Measurements from ENCODE around the gene LCP2. TPM values are rescaled to one million over a fixed set of nuclear protein-coding genes. Genes with fewer than 3 reads are reported as not detected.

The LCP2 gene
- total RNA-seq, 1 donor from 2014 or later = not detected

DNA sequence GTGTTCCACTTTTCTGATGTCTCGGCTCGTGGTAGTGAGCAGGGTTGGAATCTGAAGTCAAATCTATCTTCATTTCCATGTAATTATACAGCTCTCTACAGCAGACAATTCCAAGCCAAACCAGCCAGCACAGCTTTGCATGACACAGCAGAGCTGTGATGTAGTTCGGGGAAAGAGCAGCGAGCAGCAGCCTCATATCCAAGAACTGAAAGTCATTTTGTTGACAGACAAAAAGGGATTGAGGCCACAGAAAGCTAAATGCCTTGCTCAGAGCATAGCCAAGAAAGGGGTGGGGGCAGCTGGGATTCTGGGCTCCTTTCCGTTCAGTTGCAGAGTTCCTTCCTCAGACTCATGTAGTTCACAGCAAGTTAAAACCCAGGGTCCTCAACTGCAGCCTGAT, 32.1 kb downstream of the LCP2 start:
- no peak for DNase-seq (ENCODE audit: extremely low spot score, unreplicated experiment)
- peaks cover 80% of the 10 kb centered on the region for H3K27me3 Mint-ChIP-seq (ENCODE audit: unreplicated experiment)
- H3K27ac Mint-ChIP-seq (ENCODE audit: unreplicated experiment) = no peak overlapping the region
- TF ChIP-seq, protein P1, sequence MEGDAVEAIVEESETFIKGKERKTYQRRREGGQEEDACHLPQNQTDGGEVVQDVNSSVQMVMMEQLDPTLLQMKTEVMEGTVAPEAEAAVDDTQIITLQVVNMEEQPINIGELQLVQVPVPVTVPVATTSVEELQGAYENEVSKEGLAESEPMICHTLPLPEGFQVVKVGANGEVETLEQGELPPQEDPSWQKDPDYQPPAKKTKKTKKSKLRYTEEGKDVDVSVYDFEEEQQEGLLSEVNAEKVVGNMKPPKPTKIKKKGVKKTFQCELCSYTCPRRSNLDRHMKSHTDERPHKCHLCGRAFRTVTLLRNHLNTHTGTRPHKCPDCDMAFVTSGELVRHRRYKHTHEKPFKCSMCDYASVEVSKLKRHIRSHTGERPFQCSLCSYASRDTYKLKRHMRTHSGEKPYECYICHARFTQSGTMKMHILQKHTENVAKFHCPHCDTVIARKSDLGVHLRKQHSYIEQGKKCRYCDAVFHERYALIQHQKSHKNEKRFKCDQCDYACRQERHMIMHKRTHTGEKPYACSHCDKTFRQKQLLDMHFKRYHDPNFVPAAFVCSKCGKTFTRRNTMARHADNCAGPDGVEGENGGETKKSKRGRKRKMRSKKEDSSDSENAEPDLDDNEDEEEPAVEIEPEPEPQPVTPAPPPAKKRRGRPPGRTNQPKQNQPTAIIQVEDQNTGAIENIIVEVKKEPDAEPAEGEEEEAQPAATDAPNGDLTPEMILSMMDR (IDR thresholded peaks at IDR 0.05) = no peak
- H3K4me3 Mint-ChIP-seq (ENCODE audit: unreplicated experiment) = no peak overlapping the region
- peaks cover 5% of the 10 kb centered on the region for H3K4me1 Mint-ChIP-seq (ENCODE audit: unreplicated experiment)
- H3K36me3 Mint-ChIP-seq (ENCODE audit: unreplicated experiment) = no peaks in the 10 kb centered on the region
- no peaks in the 10 kb centered on the region for H3K9me3 Mint-ChIP-seq (ENCODE audit: unreplicated experiment)

DNA sequence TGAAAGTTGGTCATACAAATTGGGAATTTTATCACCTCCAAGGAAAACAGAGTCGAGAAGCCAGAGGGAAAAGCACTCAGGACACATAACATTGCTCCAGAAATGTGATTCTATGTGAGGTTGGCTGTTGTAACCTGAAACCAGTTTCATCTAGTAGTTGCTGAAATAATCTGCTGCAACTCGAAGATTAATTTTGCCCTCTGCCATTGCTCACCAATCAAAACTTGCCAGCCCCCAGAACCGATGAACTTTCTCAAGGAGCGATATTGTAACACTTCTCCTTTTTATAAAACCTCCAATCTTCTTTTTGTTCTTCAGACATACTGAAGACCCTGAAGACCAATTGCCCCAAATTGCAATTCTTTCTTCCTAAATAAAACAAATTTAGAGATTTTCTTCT, 33.7 kb downstream of the LCP2 start:
- H3K4me3 Mint-ChIP-seq (ENCODE audit: unreplicated experiment) = no peak overlapping the region
- TF ChIP-seq, protein P1 (IDR thresholded peaks at IDR 0.05) = no peak
- no peaks in the 10 kb centered on the region for H3K9me3 Mint-ChIP-seq (ENCODE audit: unreplicated experiment)
- H3K4me1 Mint-ChIP-seq (ENCODE audit: unreplicated experiment) = peaks cover 5% of the 10 kb centered on the region
- no peak for DNase-seq (ENCODE audit: extremely low spot score, unreplicated experiment)
- no peak overlapping the region for H3K27ac Mint-ChIP-seq (ENCODE audit: unreplicated experiment)
- H3K27me3 Mint-ChIP-seq (ENCODE audit: unreplicated experiment) = peaks cover 87% of the 10 kb centered on the region
- no peaks in the 10 kb centered on the region for H3K36me3 Mint-ChIP-seq (ENCODE audit: unreplicated experiment)

DNA sequence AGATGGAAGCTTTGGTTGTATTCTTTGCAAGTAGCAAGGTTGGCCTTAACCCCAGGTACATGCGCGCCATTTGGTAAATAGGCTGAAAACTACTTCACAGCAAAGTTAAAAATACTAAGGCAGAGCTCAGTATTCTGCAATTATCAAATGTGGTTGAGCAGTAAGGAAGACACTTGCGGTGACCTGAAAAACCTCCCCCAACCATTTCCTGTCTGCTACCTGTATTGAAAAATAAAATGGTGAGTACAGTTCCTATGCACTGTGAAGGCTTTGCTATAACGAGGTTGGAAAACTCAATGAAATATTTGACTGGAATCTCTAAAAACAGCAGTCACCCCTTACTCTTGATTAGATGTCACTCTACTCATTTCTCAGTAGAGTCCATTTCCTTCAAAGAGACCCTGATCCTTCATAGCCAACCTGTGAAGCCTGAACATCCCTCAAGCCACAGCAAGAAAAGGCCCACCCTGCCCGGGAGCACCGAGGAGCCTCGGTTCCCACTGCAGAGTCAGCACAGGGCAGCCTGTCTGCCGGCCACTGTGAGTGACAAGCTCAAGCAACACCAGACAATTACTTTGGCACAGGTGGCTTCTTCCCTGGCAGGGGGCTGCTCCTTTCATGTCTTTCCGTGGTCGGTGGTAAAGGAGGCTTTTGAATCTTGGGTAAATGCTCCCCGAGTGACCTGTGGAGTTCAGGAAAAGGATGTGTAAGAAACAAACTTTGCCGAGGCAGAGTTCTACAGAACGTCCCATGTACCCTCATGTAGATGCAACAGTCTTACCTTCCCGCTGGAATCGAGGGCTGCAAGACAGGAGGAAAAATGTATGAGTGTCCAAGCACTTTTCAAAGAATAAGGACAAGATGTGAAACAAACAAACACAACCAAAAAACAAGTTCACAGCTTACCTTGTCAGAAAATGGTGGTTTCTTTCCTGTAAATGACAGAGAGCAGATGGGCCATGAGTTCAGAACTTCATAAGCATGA, 35.2 kb downstream of the LCP2 start:
- H3K27me3 Mint-ChIP-seq (ENCODE audit: unreplicated experiment) = peaks cover 91% of the 10 kb centered on the region
- H3K36me3 Mint-ChIP-seq (ENCODE audit: unreplicated experiment) = no peaks in the 10 kb centered on the region
- no peaks in the 10 kb centered on the region for H3K4me1 Mint-ChIP-seq (ENCODE audit: unreplicated experiment)

DNA sequence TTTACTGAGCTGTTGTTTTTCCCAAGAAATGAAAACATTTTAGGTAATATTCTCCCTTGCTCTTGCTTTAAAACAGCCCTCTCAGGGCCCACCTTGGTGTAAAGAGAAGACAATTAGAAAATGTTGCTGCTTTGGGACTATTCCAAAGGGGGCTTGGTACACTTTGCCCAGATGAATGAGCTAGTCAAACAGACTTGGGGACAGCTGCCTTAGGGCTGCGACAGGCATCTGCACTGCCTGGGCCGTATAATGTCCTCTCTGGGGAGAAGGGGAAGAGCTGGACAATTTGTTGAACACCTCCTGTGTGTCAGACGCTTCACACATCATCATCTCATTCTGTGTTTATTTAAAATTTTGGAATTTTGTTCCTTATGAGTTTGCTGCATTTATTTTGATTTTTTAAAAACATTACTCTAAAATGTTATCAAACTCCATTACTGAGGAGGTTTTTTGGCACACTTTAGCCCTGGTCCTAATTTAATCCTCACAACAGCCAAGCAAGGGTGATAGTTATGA, 36.0 kb downstream of the LCP2 start:
- no peaks in the 10 kb centered on the region for H3K4me1 Mint-ChIP-seq (ENCODE audit: unreplicated experiment)
- no peak overlapping the region for H3K27ac Mint-ChIP-seq (ENCODE audit: unreplicated experiment)
- H3K4me3 Mint-ChIP-seq (ENCODE audit: unreplicated experiment) = no peak overlapping the region
- H3K27me3 Mint-ChIP-seq (ENCODE audit: unreplicated experiment) = peaks cover 91% of the 10 kb centered on the region
- H3K9me3 Mint-ChIP-seq (ENCODE audit: unreplicated experiment) = no peaks in the 10 kb centered on the region
- DNase-seq (ENCODE audit: extremely low spot score, unreplicated experiment) = no peak
- TF ChIP-seq, protein P1 (IDR thresholded peaks at IDR 0.05) = no peak
- no peaks in the 10 kb centered on the region for H3K36me3 Mint-ChIP-seq (ENCODE audit: unreplicated experiment)

More for the DNA sequence above, 35.2 kb downstream of the LCP2 start:
- DNase-seq (ENCODE audit: extremely low spot score, unreplicated experiment) = no peak
- H3K9me3 Mint-ChIP-seq (ENCODE audit: unreplicated experiment) = no peaks in the 10 kb centered on the region
- TF ChIP-seq, protein P1 (IDR thresholded peaks at IDR 0.05) = no peak
- no peak overlapping the region for H3K4me3 Mint-ChIP-seq (ENCODE audit: unreplicated experiment)
- H3K27ac Mint-ChIP-seq (ENCODE audit: unreplicated experiment) = no peak overlapping the region

DNA sequence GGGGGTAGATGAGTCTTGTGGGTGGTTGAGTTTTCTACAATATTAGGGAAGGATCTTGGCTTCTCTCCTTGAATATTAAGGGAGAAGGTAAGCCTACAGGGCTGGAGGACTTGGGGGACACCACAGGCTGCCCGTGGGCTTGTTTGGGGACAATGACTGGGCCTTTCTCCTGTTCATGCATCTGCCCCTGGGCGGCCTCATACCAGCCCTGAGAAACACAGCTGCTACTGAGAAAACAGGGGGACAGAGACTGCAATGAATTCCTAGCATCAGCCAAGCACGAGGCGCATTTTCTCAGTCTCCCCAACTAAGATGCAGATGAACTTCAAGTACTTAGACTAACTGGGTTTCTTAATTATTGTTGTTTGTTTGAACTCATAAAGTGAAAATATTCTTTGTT, 40.2 kb downstream of the LCP2 start:
- peaks cover 95% of the 10 kb centered on the region for H3K27me3 Mint-ChIP-seq (ENCODE audit: unreplicated experiment)
- H3K27ac Mint-ChIP-seq (ENCODE audit: unreplicated experiment) = no peak overlapping the region
- H3K4me1 Mint-ChIP-seq (ENCODE audit: unreplicated experiment) = peaks cover 8% of the 10 kb centered on the region
- H3K4me3 Mint-ChIP-seq (ENCODE audit: unreplicated experiment) = no peak overlapping the region
- no peaks in the 10 kb centered on the region for H3K36me3 Mint-ChIP-seq (ENCODE audit: unreplicated experiment)
- H3K9me3 Mint-ChIP-seq (ENCODE audit: unreplicated experiment) = no peaks in the 10 kb centered on the region
- TF ChIP-seq, protein P1 (IDR thresholded peaks at IDR 0.05) = no peak
- no peak for DNase-seq (ENCODE audit: extremely low spot score, unreplicated experiment)

Data from osteocyte (in vitro differentiated cells).